SK-N-SH (cell line): ENCODE results near the gene STXBP6. TPM values are rescaled to one million over a fixed set of nuclear protein-coding genes. Genes with fewer than 3 reads are reported as not detected.

ENCODE experiments used
- CTCF ChIA-PET: fragments of 300-600, 350-600 bp; formaldehyde crosslinking; extraction: SDS; loops from one replicate; lab custom pipeline; 2021; lab: Yijun Ruan, JAX
- POLR2A ChIA-PET: fragments of 350-600 bp; sonication (Branson Sonifier 250); formaldehyde crosslinking; extraction: SDS; loops from one replicate; lab custom pipeline; 2020; ENCODE audit warnings: antibody characterized with exemption, inconsistent platforms; lab: Yijun Ruan, JAX
- DNase-seq: peaks from one replicate; pipeline ENCODE4 v3.0.0; 2012
- H2AFZ ChIP-seq: fragments of 200-600 bp; sonication (generic); 2 replicates; pipeline ENCODE4 v1.8.1; 2016; ENCODE audit warnings: antibody characterized with exemption, mild to moderate bottlenecking, low read depth
- H3F3A ChIP-seq: fragments of 200-600 bp; sonication (generic); replicated peaks from 2 replicates; pipeline ENCODE3; 2016; ENCODE audit warnings: antibody characterized with exemption, mild to moderate bottlenecking; ENCODE audit not compliant: insufficient read depth
- H3K27ac ChIP-seq, 2 experiments: fragments of 200-500 bp in 1 of 2; fragments of 200-600 bp in 1 of 2; sonication (Bioruptor generic) in 1 of 2; sonication (generic), shearing (Covaris generic) in 1 of 2; 2 replicates each; pipeline versions ENCODE4 v1.5.1 to v1.6.1; 2014 to 2016; ENCODE audit warnings: low read depth in 2 of 2, inconsistent platforms in 1 of 2, low read length in 1 of 2, mild to moderate bottlenecking in 1 of 2, mixed read lengths in 1 of 2
- H3K27me3 ChIP-seq: fragments of 200-600 bp; sonication (generic), shearing (Covaris generic); 2 replicates; pipeline ENCODE4 v1.6.1; 2016; ENCODE audit warnings: mixed run types; ENCODE audit not compliant: insufficient read depth
- H3K36me3 ChIP-seq, 2 experiments: fragments of 200-500 bp in 1 of 2; fragments of 200-600 bp in 1 of 2; sonication (Bioruptor generic) in 1 of 2; sonication (generic) in 1 of 2; replicated peaks in 1 of 2; 2 replicates each; pipeline versions ENCODE3 to v1.5.1; 2014 to 2016; ENCODE audit warnings: low read length in 1 of 2, mild to moderate bottlenecking in 1 of 2; ENCODE audit not compliant: insufficient read depth in 2 of 2, control insufficient read depth in 1 of 2
- H3K4me1 ChIP-seq, 2 experiments: fragments of 200-500 bp in 1 of 2; fragments of 200-600 bp in 1 of 2; sonication (Bioruptor generic) in 1 of 2; sonication (generic), shearing (Covaris generic) in 1 of 2; 2 replicates each; pipeline versions ENCODE4 v1.5.1 to v1.6.1; 2014 to 2016; ENCODE audit warnings: low read depth in 1 of 2, low read length in 1 of 2, mixed run types in 1 of 2; ENCODE audit not compliant: insufficient read depth in 2 of 2, control insufficient read depth in 1 of 2
- H3K4me2 ChIP-seq: fragments of 200-600 bp; sonication (generic), shearing (Covaris generic); 2 replicates; pipeline ENCODE4 v1.6.1; 2017; ENCODE audit warnings: mixed run types
- H3K4me3 ChIP-seq, 2 experiments: fragments of 200-500 bp in 1 of 2; fragments of 200-600 bp in 1 of 2; sonication (Bioruptor generic) in 1 of 2; sonication (generic), shearing (Covaris generic) in 1 of 2; 2 replicates each; pipeline versions ENCODE4 v1.5.1 to v1.8.1; 2014 to 2016; ENCODE audit warnings: low read depth in 2 of 2, inconsistent platforms in 1 of 2, low read length in 1 of 2, mild to moderate bottlenecking in 1 of 2, mixed read lengths in 1 of 2, moderate library complexity in 1 of 2
- H3K79me2 ChIP-seq: fragments of 200-600 bp; sonication (generic); 2 replicates; pipeline ENCODE4 v1.8.1; 2017; ENCODE audit warnings: mild to moderate bottlenecking; ENCODE audit not compliant: insufficient read depth
- H3K9ac ChIP-seq: fragments of 200-600 bp; sonication (generic); 2 replicates; pipeline ENCODE4 v1.6.1; 2017; ENCODE audit warnings: mixed run types
- H3K9me2 ChIP-seq: fragments of 200-600 bp; sonication (generic); 2 replicates; pipeline ENCODE4 v1.6.1; 2017; ENCODE audit warnings: mixed run types
- H3K9me3 ChIP-seq: fragments of 200-600 bp; sonication (generic); 2 replicates; pipeline ENCODE4 v1.6.1; 2017; ENCODE audit warnings: mixed run types, mild to moderate bottlenecking, moderate library complexity
- H4K20me1 ChIP-seq: fragments of 200-600 bp; sonication (generic); 2 replicates; pipeline ENCODE4 v1.6.1; 2017; ENCODE audit warnings: mild to moderate bottlenecking, mixed run types; ENCODE audit not compliant: insufficient read depth
- CHD2 ChIP-seq: fragments of 150-350 bp; IDR thresholded peaks from 2 replicates; pipeline ENCODE4 v1.6.1; 2018; ENCODE audit warnings: low read length; ENCODE audit not compliant: partially characterized antibody
- EP300 ChIP-seq, 2 experiments: IDR thresholded peaks; 2 replicates each; pipeline versions ENCODE4 v1.4.0 to v1.6.1; 2012; ENCODE audit warnings: borderline replicate concordance in 1 of 2, low read depth in 1 of 2, low read length in 1 of 2
- FOXM1 ChIP-seq: IDR thresholded peaks from 2 replicates; pipeline ENCODE4 v1.4.0; 2012; ENCODE audit warnings: low read depth, mild to moderate bottlenecking
- GATA2 ChIP-seq: sonication (generic); formaldehyde crosslinking; IDR thresholded peaks from 2 replicates; pipeline ENCODE4 v1.5.0; 2020; ENCODE audit warnings: mild to moderate bottlenecking, missing genetic modification reagents
- JUND ChIP-seq: IDR thresholded peaks from 2 replicates; pipeline ENCODE4 v1.4.0; 2012
- MEF2A ChIP-seq: IDR thresholded peaks from 2 replicates; pipeline ENCODE4 v1.4.0; 2012; ENCODE audit warnings: low read depth, borderline replicate concordance
- MXI1 ChIP-seq: IDR thresholded peaks from 2 replicates; pipeline ENCODE4 v1.6.1; 2012; ENCODE audit warnings: mild to moderate bottlenecking, low read depth, low read length, improper control_type of control experiment
- NFIC ChIP-seq: IDR thresholded peaks from 2 replicates; pipeline ENCODE4 v1.4.0; 2012; ENCODE audit warnings: borderline replicate concordance
- PBX3 ChIP-seq: IDR thresholded peaks from 2 replicates; pipeline ENCODE4; 2012
- RAD21 ChIP-seq: IDR thresholded peaks from 2 replicates; pipeline ENCODE4 v1.6.1; 2012; ENCODE audit warnings: mild to moderate bottlenecking, low read length
- SIN3A ChIP-seq: IDR thresholded peaks from 2 replicates; pipeline ENCODE4 v1.6.1; 2012; ENCODE audit warnings: low read depth, mild to moderate bottlenecking, low read length, moderate library complexity, borderline replicate concordance
- TCF12 ChIP-seq: IDR thresholded peaks from 2 replicates; pipeline ENCODE4 v1.4.0; 2012
- TEAD4 ChIP-seq: IDR thresholded peaks from 2 replicates; pipeline ENCODE4 v1.4.0; 2012; ENCODE audit warnings: mild to moderate bottlenecking, borderline replicate concordance; ENCODE audit not compliant: insufficient read depth
- ZBTB33 ChIP-seq: IDR thresholded peaks from 2 replicates; pipeline ENCODE4 v1.4.0; 2012; ENCODE audit warnings: low read depth, borderline replicate concordance
- WGBS: methylation state at CpG from one replicate; pipeline ENCODE4 v1.1.6; 2017; ENCODE audit warnings: low lambda C conversion rate; 5-methylcytosine and 5-hydroxymethylcytosine counted together
- polyA plus RNA-seq, 3 experiments: library from polyadenylated mRNA; depleted of rRNA; stranded (reverse); fragments of >200 nt; gene quantifications; 2 replicates each; pipeline ENCODE4 v1.2.3, GENCODE V29; 2012
- TF ChIP-seq, protein P1 (sequence below): fragments of 200-600 bp; sonication (generic); IDR thresholded peaks from 2 replicates; pipeline ENCODE4 v1.6.1; 2017; ENCODE audit warnings: antibody characterized with exemption, mild to moderate bottlenecking, moderate library complexity
- TF ChIP-seq, protein P2 (sequence below): IDR thresholded peaks from 2 replicates; pipeline ENCODE4 v1.4.0; 2012; ENCODE audit warnings: low read depth, borderline replicate concordance

The STXBP6 gene
- polyA plus RNA-seq, 1 of the 3 experiments (the other 2 are of a cell fraction) = 0.16 TPM

DNA sequence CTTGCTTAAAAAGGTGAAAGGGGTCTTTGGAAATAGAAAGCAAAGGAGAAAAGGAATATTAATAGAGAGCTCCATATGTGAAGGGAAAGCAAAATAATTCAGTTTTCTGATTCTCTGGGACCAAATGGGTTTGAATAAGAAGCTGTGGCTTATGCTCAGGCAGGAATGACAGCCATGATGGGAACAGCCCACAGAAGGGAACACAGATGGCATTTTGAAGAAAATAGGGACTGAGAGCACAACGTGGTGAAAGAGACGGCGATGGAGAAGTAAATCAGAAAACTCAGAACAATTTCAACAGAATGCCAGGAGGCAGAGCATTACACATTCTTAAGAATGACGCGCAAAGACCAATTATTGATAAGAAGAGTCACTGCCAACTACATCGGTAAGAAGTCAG lies 102.8 kb downstream of the STXBP6 start:
- no peak for DNase-seq
- H3K9ac ChIP-seq = no peak overlapping the region
- H4K20me1 ChIP-seq = no peaks in the 10 kb centered on the region
- ChIA-PET POLR2A (no interaction called here), CTCF (no interaction called here)
- no peaks in the 10 kb centered on the region for H3F3A ChIP-seq
- WGBS = 6% methylated on average over 6 of the region's 6 CpGs
- no peaks in the 10 kb centered on the region for H3K36me3 ChIP-seq
- no peaks in the 10 kb centered on the region for H3K9me3 ChIP-seq
- no peaks in the 10 kb centered on the region for H3K4me1 ChIP-seq
- no peak overlapping the region for H3K27ac ChIP-seq
- no peaks in the 10 kb centered on the region for H3K79me2 ChIP-seq
- no peaks in the 10 kb centered on the region for H3K27me3 ChIP-seq
- no peak overlapping the region for H2AFZ ChIP-seq
- no peak overlapping the region for H3K4me2 ChIP-seq
- no peak overlapping the region for H3K4me3 ChIP-seq
- no peaks in the 10 kb centered on the region for H3K9me2 ChIP-seq
- no peak for TF ChIP-seq GATA2 (CRISPR knock-in tag)

DNA sequence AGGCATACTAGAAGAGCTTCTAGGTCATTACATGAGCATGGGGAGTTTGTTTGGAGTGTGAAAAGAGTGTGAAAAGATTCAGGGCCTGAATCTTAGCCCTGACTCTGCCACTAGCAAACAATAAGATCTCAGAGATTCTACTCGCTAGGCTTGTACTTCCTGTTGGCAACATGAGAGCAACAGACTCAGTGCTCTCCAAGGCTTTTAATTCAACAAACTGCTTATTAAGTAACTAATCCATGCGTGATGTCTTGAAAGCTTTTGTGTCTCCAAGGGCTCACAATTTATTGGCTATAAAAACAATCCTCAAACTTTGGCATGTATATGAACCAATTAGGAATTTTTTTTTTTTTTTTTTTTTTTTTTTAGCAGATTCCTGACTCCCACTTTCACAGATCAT lies 105.1 kb downstream of the STXBP6 start:
- Histone ChIP-seq H3K9me3 (no peaks in the 10 kb centered on the region), H3K4me1 (no peaks in the 10 kb centered on the region), H3F3A (no peaks in the 10 kb centered on the region), H4K20me1 (no peaks in the 10 kb centered on the region), H3K79me2 (no peaks in the 10 kb centered on the region), H3K27ac (no peak overlapping the region), H3K4me2 (no peak overlapping the region), H3K4me3 (no peak overlapping the region), H3K36me3 (no peaks in the 10 kb centered on the region), H3K9ac (no peak overlapping the region), H3K27me3 (no peaks in the 10 kb centered on the region), H3K9me2 (no peaks in the 10 kb centered on the region), H2AFZ (no peak overlapping the region)
- DNase-seq = no peak
- CTCF ChIA-PET = no interaction called here
- POLR2A ChIA-PET = no interaction called here
- TF ChIP-seq JUND (no peak), NFIC (no peak), MXI1 (no peak), FOXM1 (no peak), CHD2 (no peak), ZBTB33 (no peak), EP300 (IDR thresholded peaks at IDR 0.05; ENCODE audit: borderline replicate concordance in 1 of 2, low read depth in 1 of 2, low read length in 1 of 2) (no peak), PBX3 (no peak), MEF2A (no peak), RAD21 (no peak), TCF12 (no peak), SIN3A (no peak), TEAD4 (no peak)
- TF ChIP-seq, protein P1, sequence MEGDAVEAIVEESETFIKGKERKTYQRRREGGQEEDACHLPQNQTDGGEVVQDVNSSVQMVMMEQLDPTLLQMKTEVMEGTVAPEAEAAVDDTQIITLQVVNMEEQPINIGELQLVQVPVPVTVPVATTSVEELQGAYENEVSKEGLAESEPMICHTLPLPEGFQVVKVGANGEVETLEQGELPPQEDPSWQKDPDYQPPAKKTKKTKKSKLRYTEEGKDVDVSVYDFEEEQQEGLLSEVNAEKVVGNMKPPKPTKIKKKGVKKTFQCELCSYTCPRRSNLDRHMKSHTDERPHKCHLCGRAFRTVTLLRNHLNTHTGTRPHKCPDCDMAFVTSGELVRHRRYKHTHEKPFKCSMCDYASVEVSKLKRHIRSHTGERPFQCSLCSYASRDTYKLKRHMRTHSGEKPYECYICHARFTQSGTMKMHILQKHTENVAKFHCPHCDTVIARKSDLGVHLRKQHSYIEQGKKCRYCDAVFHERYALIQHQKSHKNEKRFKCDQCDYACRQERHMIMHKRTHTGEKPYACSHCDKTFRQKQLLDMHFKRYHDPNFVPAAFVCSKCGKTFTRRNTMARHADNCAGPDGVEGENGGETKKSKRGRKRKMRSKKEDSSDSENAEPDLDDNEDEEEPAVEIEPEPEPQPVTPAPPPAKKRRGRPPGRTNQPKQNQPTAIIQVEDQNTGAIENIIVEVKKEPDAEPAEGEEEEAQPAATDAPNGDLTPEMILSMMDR = no peak
- TF ChIP-seq, protein P2, sequence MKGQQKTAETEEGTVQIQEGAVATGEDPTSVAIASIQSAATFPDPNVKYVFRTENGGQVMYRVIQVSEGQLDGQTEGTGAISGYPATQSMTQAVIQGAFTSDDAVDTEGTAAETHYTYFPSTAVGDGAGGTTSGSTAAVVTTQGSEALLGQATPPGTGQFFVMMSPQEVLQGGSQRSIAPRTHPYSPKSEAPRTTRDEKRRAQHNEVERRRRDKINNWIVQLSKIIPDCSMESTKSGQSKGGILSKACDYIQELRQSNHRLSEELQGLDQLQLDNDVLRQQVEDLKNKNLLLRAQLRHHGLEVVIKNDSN = no peak
- 7% methylated on average over 2 of the region's 2 CpGs for WGBS
